ENCODE data around the gene TMOD1. TPM values are rescaled to one million over a fixed set of nuclear protein-coding genes. Genes with fewer than 3 reads are reported as not detected.
A peak's percentile ranks its signal among the peaks of the same experiment; 100 is the strongest.

Gene TMOD1
- total RNA-seq, 4 donors from 2014 or later, result 30.0 to 47.0 (median 36.0) TPM

GRCh38 chr9:97591535-97591934, 90.1 kb downstream of the TMOD1 start:
- Histone ChIP-seq H3K4me1 (no peaks in the 10 kb centered on the region), H3K9me3 (no peaks in the 10 kb centered on the region), H3K36me3 (peaks cover 0 to 6% (median 0%) of the 10 kb centered on the region in 3 donors), H3K27ac (no peak overlapping the region), H3K4me3 (no peak overlapping the region), H3K27me3 (no peaks in the 10 kb centered on the region)
- TF ChIP-seq POLR2A (IDR thresholded peaks at IDR 0.05) (no peak), EP300 (IDR thresholded peaks at IDR 0.05) (no peak)
- TF ChIP-seq, protein P1, sequence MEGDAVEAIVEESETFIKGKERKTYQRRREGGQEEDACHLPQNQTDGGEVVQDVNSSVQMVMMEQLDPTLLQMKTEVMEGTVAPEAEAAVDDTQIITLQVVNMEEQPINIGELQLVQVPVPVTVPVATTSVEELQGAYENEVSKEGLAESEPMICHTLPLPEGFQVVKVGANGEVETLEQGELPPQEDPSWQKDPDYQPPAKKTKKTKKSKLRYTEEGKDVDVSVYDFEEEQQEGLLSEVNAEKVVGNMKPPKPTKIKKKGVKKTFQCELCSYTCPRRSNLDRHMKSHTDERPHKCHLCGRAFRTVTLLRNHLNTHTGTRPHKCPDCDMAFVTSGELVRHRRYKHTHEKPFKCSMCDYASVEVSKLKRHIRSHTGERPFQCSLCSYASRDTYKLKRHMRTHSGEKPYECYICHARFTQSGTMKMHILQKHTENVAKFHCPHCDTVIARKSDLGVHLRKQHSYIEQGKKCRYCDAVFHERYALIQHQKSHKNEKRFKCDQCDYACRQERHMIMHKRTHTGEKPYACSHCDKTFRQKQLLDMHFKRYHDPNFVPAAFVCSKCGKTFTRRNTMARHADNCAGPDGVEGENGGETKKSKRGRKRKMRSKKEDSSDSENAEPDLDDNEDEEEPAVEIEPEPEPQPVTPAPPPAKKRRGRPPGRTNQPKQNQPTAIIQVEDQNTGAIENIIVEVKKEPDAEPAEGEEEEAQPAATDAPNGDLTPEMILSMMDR (IDR thresholded peaks at IDR 0.05), result no peak
- DNase-seq (ENCODE audit: low spot score in 2 of 2), result no peak
- 75 to 79% methylated on average over 6 of the region's 6 CpGs for WGBS, 2 donors

GRCh38 chr9:97592126-97592525, 90.7 kb downstream of the TMOD1 start:
- peaks cover 0 to 2% (median 0%) of the 10 kb centered on the region in 3 donors for H3K36me3 ChIP-seq
- no peak overlapping the region for H3K4me3 ChIP-seq
- H3K9me3 ChIP-seq, result no peaks in the 10 kb centered on the region
- WGBS, 2 donors, result 87 to 89% methylated on average over 1 of the region's 1 CpG
- TF ChIP-seq EP300 (IDR thresholded peaks at IDR 0.05) (no peak), POLR2A (IDR thresholded peaks at IDR 0.05) (no peak)
- TF ChIP-seq, protein P1 (IDR thresholded peaks at IDR 0.05), result no peak
- peaks cover 0 to 4% (median 0%) of the 10 kb centered on the region in 4 donors for H3K4me1 ChIP-seq
- H3K27ac ChIP-seq, result no peak overlapping the region
- H3K27me3 ChIP-seq, result no peaks in the 10 kb centered on the region
- no peak for DNase-seq (ENCODE audit: low spot score in 2 of 2)

DNA sequence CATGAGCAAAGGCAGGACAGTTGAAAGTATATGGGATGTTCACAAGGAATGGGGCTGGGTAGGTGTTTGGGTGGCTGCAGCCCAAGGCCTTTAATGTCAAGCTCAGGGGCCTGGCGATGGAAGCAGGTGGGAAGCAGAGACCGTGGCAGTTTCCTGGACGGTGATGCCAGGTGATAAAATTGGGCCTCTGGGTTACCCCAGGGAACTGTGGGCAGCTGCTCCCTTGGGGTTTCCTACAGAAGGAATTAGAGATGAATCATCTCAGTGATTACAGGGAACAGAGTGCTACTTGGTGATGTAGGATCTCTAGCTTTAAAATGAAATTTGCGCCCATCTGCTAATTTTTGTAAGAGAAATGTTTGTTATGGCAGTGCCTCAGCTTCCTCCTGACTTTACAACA, 92.5 kb downstream of the TMOD1 start:
- no peaks in the 10 kb centered on the region for H3K27me3 ChIP-seq
- peaks cover 0 to 21% (median 2%) of the 10 kb centered on the region in 4 donors for H3K4me1 ChIP-seq
- WGBS, 2 donors, result 84% methylated on average over 4 of the region's 4 CpGs
- no peak overlapping the region for H3K4me3 ChIP-seq
- DNase-seq (ENCODE audit: low spot score in 2 of 2), result no peak
- TF ChIP-seq POLR2A (IDR thresholded peaks at IDR 0.05), result no peak
- TF ChIP-seq, protein P1 (IDR thresholded peaks at IDR 0.05), result no peak
- TF ChIP-seq EP300 (IDR thresholded peaks at IDR 0.05), result no peak
- no peaks in the 10 kb centered on the region for H3K9me3 ChIP-seq
- no peak overlapping the region for H3K27ac ChIP-seq
- peaks cover 0 to 2% (median 0%) of the 10 kb centered on the region in 3 donors for H3K36me3 ChIP-seq

GRCh38 chr9:97594381-97594921, 93.0 kb downstream of the TMOD1 start:
- no peak overlapping the region for H3K27ac ChIP-seq
- DNase-seq (ENCODE audit: low spot score in 2 of 2), result no peak

GRCh38 chr9:97596906-97597305, 95.4 kb downstream of the TMOD1 start:
- Histone ChIP-seq H3K9me3 (no peaks in the 10 kb centered on the region), H3K4me1 (peaks cover 0 to 21% (median 2%) of the 10 kb centered on the region in 4 donors), H3K4me3 (no peak overlapping the region), H3K27me3 (no peaks in the 10 kb centered on the region), H3K36me3 (peaks cover 0 to 32% (median 0%) of the 10 kb centered on the region in 3 donors), H3K27ac (peak overlapping the region in 1 of 4 donors; percentile 63)
- TF ChIP-seq, protein P1 (IDR thresholded peaks at IDR 0.05), result no peak
- TF ChIP-seq POLR2A (IDR thresholded peaks at IDR 0.05) (no peak), EP300 (IDR thresholded peaks at IDR 0.05) (no peak)
- 27 to 39% methylated on average over 4 of the region's 4 CpGs for WGBS, 2 donors
- DNase-seq (ENCODE audit: low spot score in 2 of 2), result no peak

More at GRCh38 chr9:97594381-97594921, 93.0 kb downstream of the TMOD1 start:
- 81 to 85% methylated on average over 10 to 11 of the region's 11 CpGs for WGBS, 2 donors
- H3K36me3 ChIP-seq, result peaks cover 0 to 7% (median 0%) of the 10 kb centered on the region in 3 donors
- H3K27me3 ChIP-seq, result no peaks in the 10 kb centered on the region
- H3K4me1 ChIP-seq, result peaks cover 0 to 21% (median 2%) of the 10 kb centered on the region in 4 donors
- H3K9me3 ChIP-seq, result no peaks in the 10 kb centered on the region
- TF ChIP-seq, protein P1 (IDR thresholded peaks at IDR 0.05), result no peak
- TF ChIP-seq EP300 (IDR thresholded peaks at IDR 0.05) (no peak), POLR2A (IDR thresholded peaks at IDR 0.05) (no peak)
- no peak overlapping the region for H3K4me3 ChIP-seq
